ENCODE measurements around the gene PRKCQ. TPM values are rescaled to one million over a fixed set of nuclear protein-coding genes. Genes with fewer than 3 reads are reported as not detected.

The PRKCQ gene
- total and polyA plus RNA-seq, 2 of the 8 experiments (the other 6 are each of a cell fraction or from before 2014, with no cell fraction given) = 9.1 to 22.6 TPM

DNA sequence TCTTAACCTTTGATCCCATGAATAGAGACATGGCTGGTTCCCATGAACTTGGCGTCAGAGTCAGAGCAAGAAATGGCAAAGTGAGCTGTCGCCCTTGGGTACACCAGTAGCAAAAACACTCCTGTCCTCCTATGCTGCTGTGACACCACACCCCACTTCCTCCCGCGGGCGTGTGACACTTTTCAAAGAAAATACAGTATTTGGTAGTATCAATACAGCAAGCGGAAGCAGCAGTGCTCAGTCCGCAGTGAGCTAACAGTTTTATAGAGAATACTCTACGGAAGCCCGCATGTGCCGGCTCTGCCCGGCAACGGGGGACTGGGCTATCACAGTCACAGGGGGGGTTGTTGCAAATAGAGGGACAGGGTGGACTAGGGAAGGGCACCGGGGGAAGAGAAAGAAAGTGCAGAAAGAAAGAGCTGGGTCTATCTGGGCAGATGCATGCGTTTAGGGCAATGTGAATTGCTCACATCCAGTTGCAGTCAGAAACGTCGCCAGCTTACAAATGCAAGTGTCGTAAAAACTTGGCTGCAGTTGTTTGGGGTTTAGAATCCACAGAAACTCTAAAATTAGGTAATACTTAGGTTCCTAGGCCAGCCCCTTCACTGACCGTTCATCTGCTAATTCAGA lies 49.8 kb downstream of the PRKCQ start:
- Histone ChIP-seq H3K79me1 (ENCODE audit: low read depth, low read length) (no peaks in the 10 kb centered on the region; the same call in none of the 2 replicates), H3K9ac (replicated peaks in 1 of 4; ENCODE audit: extremely low read depth in 1 of 4, low read depth in 3 of 4, low read length in 3 of 4) (no peak overlapping the region), H3K4me1 (replicated peaks in 1 of 4; ENCODE audit: control insufficient read depth in 3 of 4, insufficient read depth in 4 of 4, low read length in 3 of 4) (peaks cover 0 to 5% (median 3%) of the 10 kb centered on the region in 4 experiments; a peak in 2 of 7 replicates), H3K4ac (replicated peaks; ENCODE audit: insufficient read length, low read depth, low read length) (no peak overlapping the region), H2BK5ac (ENCODE audit: low read depth, low read length) (no peak overlapping the region), H3K27me3 (replicated peaks in 1 of 4; ENCODE audit: control insufficient read depth in 3 of 4, extremely low read depth in 1 of 4, insufficient read depth in 3 of 4, low read length in 3 of 4) (no peaks in the 10 kb centered on the region), H3K79me2 (ENCODE audit: control insufficient read depth in 1 of 2, insufficient read depth in 2 of 2, low read length in 2 of 2) (no peaks in the 10 kb centered on the region; a peak in 1 of 4 replicates), H3K4me2 (ENCODE audit: insufficient read depth in 1 of 2, low read depth in 2 of 2, low read length in 2 of 2) (no peak overlapping the region), H3K56ac (replicated peaks; ENCODE audit: insufficient read length, low read depth, low read length) (no peak overlapping the region), H3K36me3 (ENCODE audit: control insufficient read depth in 2 of 4, insufficient read depth in 4 of 4, low read length in 3 of 4) (no peaks in the 10 kb centered on the region), H3K14ac (ENCODE audit: insufficient read length) (no peak overlapping the region), H2AFZ (ENCODE audit: low read length) (no peak overlapping the region), H2BK20ac (ENCODE audit: low read length) (no peak overlapping the region), H4K20me1 (replicated peaks in 1 of 2; ENCODE audit: control insufficient read depth in 1 of 2, insufficient read depth in 2 of 2, low read length in 2 of 2) (peaks cover 0 to 2% of the 10 kb centered on the region in 2 experiments), H4K8ac (ENCODE audit: extremely low read depth, insufficient read depth, low read length) (no peak overlapping the region), H3K4me3 (ENCODE audit: extremely low read depth in 1 of 4, insufficient read depth in 2 of 4, low read depth in 3 of 4, low read length in 4 of 4) (no peak overlapping the region), H2BK120ac (replicated peaks; ENCODE audit: low read depth, low read length) (no peak overlapping the region), H4K91ac (replicated peaks; ENCODE audit: insufficient read length, low read length) (no peak overlapping the region), H3K18ac (ENCODE audit: extremely low read depth, low read length) (no peak overlapping the region), H3K23me2 (ENCODE audit: low read depth, low read length) (no peaks in the 10 kb centered on the region), H2AK5ac (ENCODE audit: low read depth, low read length) (no peak overlapping the region), H3K9me3 (ENCODE audit: insufficient read depth in 2 of 2, low read depth in 1 of 2, low read length in 1 of 2) (no peaks in the 10 kb centered on the region), H3K23ac (ENCODE audit: insufficient read length) (no peak overlapping the region), H2BK12ac (ENCODE audit: low read depth, low read length) (no peak overlapping the region), H3K27ac (ENCODE audit: low read depth, low read length) (no peak overlapping the region), H2BK15ac (ENCODE audit: low read length) (no peak overlapping the region), H4K5ac (ENCODE audit: insufficient read length, low read depth, low read length) (no peak overlapping the region)
- 88% methylated on average over 18 of the region's 18 CpGs; no CpG with 5 or more reads in 1 of the 2 experiments for WGBS, 2 experiments (ENCODE audit: extremely low coverage in 1 of 2, insufficient coverage in 1 of 2, insufficient read length in 1 of 2, insufficient replicate concordance in 2 of 2, low coverage in 1 of 2, low lambda C conversion rate in 2 of 2, missing lambda C conversion rate in 1 of 2)
- ChIA-PET POLR2A (ENCODE audit: partially characterized antibody) (no interaction called here), CTCF (ENCODE audit: partially characterized antibody) (interaction anchor here (0.8 to 4.1 kb wide), 7 partner anchors 7 to 137 kb away, joined by 3 to 16 read pairs (median 4); no protein-coding TSS in a partner anchor)
- DNase-seq (ENCODE audit: low read depth in 1 of 2, low spot score in 2 of 2) (no peak), FAIRE-seq (no peak)
- TF ChIP-seq NANOG (IDR thresholded peaks at IDR 0.05; ENCODE audit: insufficient read depth, low read depth, low read length, poor library complexity, severe bottlenecking) (no peak), SRF (IDR thresholded peaks at IDR 0.05; ENCODE audit: low read depth, low read length) (no peak), HDAC2 (IDR thresholded peaks at IDR 0.05; ENCODE audit: borderline replicate concordance in 1 of 2, low read depth in 2 of 2, low read length in 2 of 2) (no peak), KDM5A (IDR thresholded peaks at IDR 0.05; ENCODE audit: low read length) (no peak), HDAC6 (IDR thresholded peaks at IDR 0.05; ENCODE audit: low read depth, low read length) (no peak), EZH2 (IDR thresholded peaks at IDR 0.05; ENCODE audit: low read depth, low read length, severe bottlenecking) (no peak), SUZ12 (IDR thresholded peaks at IDR 0.05; ENCODE audit: low read length) (no peak), POLR2A (IDR thresholded peaks at IDR 0.05; ENCODE audit: control extremely low read depth in 1 of 2, low read depth in 2 of 2, low read length in 2 of 2) (no peak), POLR2AphosphoS5 (IDR thresholded peaks at IDR 0.05; ENCODE audit: low read depth, low read length) (no peak), JUND (IDR thresholded peaks at IDR 0.05; ENCODE audit: low read length) (no peak), TEAD4 (IDR thresholded peaks at IDR 0.05; ENCODE audit: low read depth, low read length) (no peak)
